PC-3 (cell line): ENCODE data around the gene MFAP3. TPM values are rescaled to one million over a fixed set of nuclear protein-coding genes. Genes with fewer than 3 reads are reported as not detected.

Source experiments
- ATAC-seq: fragments of 200-7000 bp; cut with Tn5 transposase; 2 replicates; pipeline ENCODE4 v1.9.1; 2020; ENCODE audit warnings: mild to moderate bottlenecking, moderate library complexity
- BruUV-seq: library from RNA; stranded (reverse); fragments of 400-500 nt; replicated peaks from 2 replicates; lab custom pipeline; 2021; lab: Mats Ljungman, UMichigan
- CTCF ChIA-PET: fragments of 300-600 bp; sonication (Branson Sonifier 250); formaldehyde crosslinking; loops from one replicate; lab custom pipeline; 2022; ENCODE audit warnings: antibody characterized with exemption; lab: Charles Lee
- POLR2A ChIA-PET: fragments of 300-600 bp; sonication (Branson Sonifier 250); formaldehyde crosslinking; loops from one replicate; lab custom pipeline; 2022; ENCODE audit warnings: antibody characterized with exemption; ENCODE audit not compliant: unreplicated experiment; lab: Charles Lee
- DNase-seq: peaks from one replicate; pipeline ENCODE4 v3.0.0-alpha.2; 2015
- H2AFZ ChIP-seq: fragments of 300-600 bp; sonication (generic); 2 replicates; pipeline ENCODE4 v1.6.0; 2016; ENCODE audit warnings: antibody characterized with exemption, low read length
- H3F3A ChIP-seq: fragments of 300-600 bp; sonication (generic); one replicate; pipeline ENCODE4 v1.6.0; 2017; ENCODE audit warnings: antibody characterized with exemption, low read length, control low read depth, mild to moderate bottlenecking; ENCODE audit not compliant: unreplicated experiment
- H3K27ac ChIP-seq: fragments of 300-600 bp; sonication (generic); 2 replicates; pipeline ENCODE4 v1.5.1; 2016; ENCODE audit warnings: mild to moderate bottlenecking, low read length
- H3K27me3 ChIP-seq: fragments of 300-600 bp; sonication (generic); 2 replicates; pipeline ENCODE4 v1.6.1; 2016; ENCODE audit warnings: low read length, mixed read lengths
- H3K36me3 ChIP-seq: fragments of 300-600 bp; sonication (generic); 2 replicates; pipeline ENCODE4 v1.6.1; 2016; ENCODE audit warnings: low read depth, mixed run types, low read length, mixed read lengths
- H3K4me1 ChIP-seq: fragments of 300-600 bp; sonication (generic); 2 replicates; pipeline ENCODE4 v1.5.1; 2016; ENCODE audit warnings: low read length; ENCODE audit not compliant: insufficient read depth
- H3K4me2 ChIP-seq: fragments of 300-600 bp; sonication (generic); 2 replicates; pipeline ENCODE4 v1.6.0; 2016; ENCODE audit warnings: low read length
- H3K4me3 ChIP-seq: fragments of 300-600 bp; sonication (generic); 2 replicates; pipeline ENCODE4 v1.5.1; 2016; ENCODE audit warnings: mild to moderate bottlenecking, low read length, mixed read lengths
- H3K79me2 ChIP-seq: fragments of 300-600 bp; sonication (generic); 2 replicates; pipeline ENCODE4 v1.6.1; 2017; ENCODE audit warnings: low read length, mixed read lengths
- H3K9ac ChIP-seq: fragments of 300-600 bp; sonication (generic); 2 replicates; pipeline ENCODE4 v1.6.0; 2016; ENCODE audit warnings: mild to moderate bottlenecking, low read length
- H3K9me2 ChIP-seq: fragments of 300-600 bp; sonication (generic); replicated peaks from 2 replicates; pipeline ENCODE4 v1.6.1; 2016; ENCODE audit warnings: mixed run types, low read length, mixed read lengths
- H3K9me3 ChIP-seq: fragments of 300-600 bp; sonication (generic); 2 replicates; pipeline ENCODE4 v1.6.1; 2016; ENCODE audit warnings: low read length, mixed read lengths
- H4K20me1 ChIP-seq: fragments of 300-600 bp; sonication (generic); 2 replicates; pipeline ENCODE4 v1.6.1; 2016; ENCODE audit warnings: low read length, mixed read lengths
- CTCF ChIP-seq: fragments of 300-600 bp; sonication (generic); conservative IDR thresholded peaks from 2 replicates; pipeline ENCODE4 v1.5.1; 2017; ENCODE audit warnings: antibody characterized with exemption, low read depth, mild to moderate bottlenecking, low read length
- EZH2 ChIP-seq: fragments of 300-600 bp; sonication (generic); IDR thresholded peaks from one replicate; pipeline ENCODE4 v1.6.1; 2017; ENCODE audit warnings: antibody characterized with exemption, mild to moderate bottlenecking, low read length; ENCODE audit not compliant: unreplicated experiment
- EZH2phosphoT487 ChIP-seq: fragments of 300-600 bp; sonication (generic); IDR thresholded peaks from 2 replicates; pipeline ENCODE4 v1.6.1; 2018; ENCODE audit warnings: mild to moderate bottlenecking, antibody characterized with exemption, low read length, borderline replicate concordance
- intact Hi-C: fragments of 100-400 bp; cut with micrococcal nuclease; formaldehyde crosslinking; loops from 2 replicates; pipeline ENCODE4 v1.9.0; 2023
- total RNA-seq: library from RNA; depleted of rRNA; stranded (reverse); fragments of >200 nt; gene quantifications from 2 replicates; pipeline ENCODE4 v1.2.3, GENCODE V29; 2014

The MFAP3 gene
- total RNA-seq, 1 experiment from 2014 or later, result 21.1 TPM

- no peak overlapping the region for H3K9ac ChIP-seq
- TF ChIP-seq EZH2 (no peak), CTCF (no peak), EZH2phosphoT487 (no peak)
- H3F3A ChIP-seq, result no peaks in the 10 kb centered on the region
- H3K79me2 ChIP-seq, result peaks cover 35% of the 10 kb centered on the region
- H3K4me3 ChIP-seq, result no peak overlapping the region
- H3K9me3 ChIP-seq, result no peaks in the 10 kb centered on the region
- no peak overlapping the region for H3K4me2 ChIP-seq
- no peak overlapping the region for H3K27ac ChIP-seq
- no peaks in the 10 kb centered on the region for H3K36me3 ChIP-seq
- intact Hi-C loops, result no loop called here
- no peaks in the 10 kb centered on the region for H4K20me1 ChIP-seq
- ChIA-PET POLR2A (no interaction called here), CTCF (no interaction called here)
- H3K27me3 ChIP-seq, result no peaks in the 10 kb centered on the region
- DNase-seq, result no peak
- H2AFZ ChIP-seq, result no peak overlapping the region
- H3K4me1 ChIP-seq, result peaks cover 14% of the 10 kb centered on the region
- H3K9me2 ChIP-seq, result no peaks in the 10 kb centered on the region
- no TSS peak for BruUV-seq
- ATAC-seq, result no peak
Measured at GRCh38 chr5:154044099-154044498, 5.3 kb downstream of the MFAP3 start.

- Histone ChIP-seq H3K9me3 (no peaks in the 10 kb centered on the region), H4K20me1 (no peaks in the 10 kb centered on the region), H2AFZ (no peak overlapping the region), H3K36me3 (no peaks in the 10 kb centered on the region), H3K4me1 (peaks cover 10% of the 10 kb centered on the region), H3K79me2 (peaks cover 30% of the 10 kb centered on the region), H3F3A (no peaks in the 10 kb centered on the region), H3K4me3 (no peak overlapping the region), H3K27ac (no peak overlapping the region), H3K27me3 (no peaks in the 10 kb centered on the region), H3K4me2 (no peak overlapping the region), H3K9ac (no peak overlapping the region), H3K9me2 (no peaks in the 10 kb centered on the region)
- ATAC-seq, result no peak
- ChIA-PET POLR2A (no interaction called here), CTCF (no interaction called here)
- intact Hi-C loops, result no loop called here
- DNase-seq, result no peak
- no peak for TF ChIP-seq EZH2
- no peak for TF ChIP-seq EZH2phosphoT487
- no peak for TF ChIP-seq CTCF
- no TSS peak for BruUV-seq
Measured at GRCh38 chr5:154044581-154044980, 5.8 kb downstream of the MFAP3 start.

- H3K9ac ChIP-seq, result no peak overlapping the region
- ChIA-PET POLR2A (no interaction called here), CTCF (no interaction called here)
- H3K36me3 ChIP-seq, result no peaks in the 10 kb centered on the region
- H3K9me3 ChIP-seq, result no peaks in the 10 kb centered on the region
- no peaks in the 10 kb centered on the region for H3F3A ChIP-seq
- H3K27me3 ChIP-seq, result no peaks in the 10 kb centered on the region
- BruUV-seq, result no TSS peak
- intact Hi-C loops, result no loop called here
- H4K20me1 ChIP-seq, result no peaks in the 10 kb centered on the region
- TF ChIP-seq EZH2phosphoT487 (no peak), EZH2 (no peak), CTCF (no peak)
- no peak overlapping the region for H3K4me2 ChIP-seq
- no peak overlapping the region for H3K27ac ChIP-seq
- H3K9me2 ChIP-seq, result no peaks in the 10 kb centered on the region
- no peak overlapping the region for H3K4me3 ChIP-seq
- H2AFZ ChIP-seq, result no peak overlapping the region
- no peaks in the 10 kb centered on the region for H3K4me1 ChIP-seq
- DNase-seq, result no peak
- peaks cover 11% of the 10 kb centered on the region for H3K79me2 ChIP-seq
- ATAC-seq, result no peak
Measured at GRCh38 chr5:154046486-154046885, 7.7 kb downstream of the MFAP3 start.
